GM12865 (cell line): Measurements from ENCODE around the gene LPA.
A peak's percentile ranks its signal among the peaks of the same experiment; 100 is the strongest.

Experiments
- DNase-seq: peaks from one replicate; pipeline ENCODE4 v3.0.0; 2010; ENCODE audit warnings: low read depth
- H3K4me3 ChIP-seq: 2 replicates; pipeline ENCODE4 v1.5.1; 2011; ENCODE audit warnings: mild to moderate bottlenecking, low read depth, low read length, control low read depth
- TF ChIP-seq, protein P1 (sequence below): IDR thresholded peaks from 2 replicates; pipeline ENCODE4 v1.5.1; 2011; ENCODE audit warnings: low read length, control low read depth, low read depth, inconsistent platforms; ENCODE audit not compliant: insufficient read depth; ENCODE audit errors: missing control alignments

The LPA gene

DNA sequence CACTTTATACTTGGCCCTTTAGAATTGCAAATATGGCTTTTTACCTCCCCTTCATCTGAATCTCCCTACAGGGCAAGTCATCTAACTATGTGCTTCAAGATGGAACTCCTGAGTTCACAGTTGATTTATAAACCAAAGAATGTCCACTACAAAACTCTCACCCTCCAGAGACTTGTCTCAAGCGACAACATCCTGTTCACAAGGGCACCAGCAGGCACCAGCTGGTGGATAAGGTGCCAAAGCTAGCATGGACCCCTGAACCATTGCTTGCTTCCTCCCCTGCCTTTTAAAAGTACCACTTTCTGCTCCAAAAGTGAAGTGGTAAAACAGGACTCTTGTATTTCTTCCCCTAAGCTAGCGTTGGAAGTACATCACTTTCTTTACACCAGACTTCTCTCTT lies 154.5 kb downstream of the LPA start:
- TF ChIP-seq, protein P1, sequence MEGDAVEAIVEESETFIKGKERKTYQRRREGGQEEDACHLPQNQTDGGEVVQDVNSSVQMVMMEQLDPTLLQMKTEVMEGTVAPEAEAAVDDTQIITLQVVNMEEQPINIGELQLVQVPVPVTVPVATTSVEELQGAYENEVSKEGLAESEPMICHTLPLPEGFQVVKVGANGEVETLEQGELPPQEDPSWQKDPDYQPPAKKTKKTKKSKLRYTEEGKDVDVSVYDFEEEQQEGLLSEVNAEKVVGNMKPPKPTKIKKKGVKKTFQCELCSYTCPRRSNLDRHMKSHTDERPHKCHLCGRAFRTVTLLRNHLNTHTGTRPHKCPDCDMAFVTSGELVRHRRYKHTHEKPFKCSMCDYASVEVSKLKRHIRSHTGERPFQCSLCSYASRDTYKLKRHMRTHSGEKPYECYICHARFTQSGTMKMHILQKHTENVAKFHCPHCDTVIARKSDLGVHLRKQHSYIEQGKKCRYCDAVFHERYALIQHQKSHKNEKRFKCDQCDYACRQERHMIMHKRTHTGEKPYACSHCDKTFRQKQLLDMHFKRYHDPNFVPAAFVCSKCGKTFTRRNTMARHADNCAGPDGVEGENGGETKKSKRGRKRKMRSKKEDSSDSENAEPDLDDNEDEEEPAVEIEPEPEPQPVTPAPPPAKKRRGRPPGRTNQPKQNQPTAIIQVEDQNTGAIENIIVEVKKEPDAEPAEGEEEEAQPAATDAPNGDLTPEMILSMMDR = no peak
- no peak overlapping the region for H3K4me3 ChIP-seq
- DNase-seq = no peak

DNA sequence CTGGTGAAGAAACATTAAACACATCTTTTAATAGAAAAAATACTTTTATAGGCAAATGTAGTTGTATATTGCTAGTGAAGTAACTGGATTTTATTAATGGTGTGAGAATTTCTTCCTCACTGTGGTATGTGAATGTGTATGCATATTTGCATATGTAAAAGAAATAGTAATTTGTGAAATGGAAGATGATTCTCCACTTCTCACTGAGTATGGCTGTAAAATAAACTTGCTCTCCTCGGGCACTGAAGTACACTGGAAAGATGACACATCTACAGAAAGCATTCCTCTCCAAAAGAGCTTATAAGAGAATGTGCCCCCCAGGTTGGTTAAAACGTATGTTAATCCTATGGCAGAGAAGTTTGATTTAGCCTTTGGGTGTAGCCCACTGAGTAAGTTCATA lies 155.5 kb downstream of the LPA start:
- TF ChIP-seq, protein P1 = no peak
- no peak for DNase-seq
- H3K4me3 ChIP-seq = no peak overlapping the region

- TF ChIP-seq, protein P1 = no peak
- no peak overlapping the region for H3K4me3 ChIP-seq
- DNase-seq = no peak
Observed at GRCh38 chr6:160507420-160507819, 156.7 kb downstream of the LPA start.

- H3K4me3 ChIP-seq = no peak overlapping the region
- DNase-seq = no peak
- TF ChIP-seq, protein P1 = no peak
Observed at GRCh38 chr6:160505970-160506369, 158.1 kb downstream of the LPA start.

DNA sequence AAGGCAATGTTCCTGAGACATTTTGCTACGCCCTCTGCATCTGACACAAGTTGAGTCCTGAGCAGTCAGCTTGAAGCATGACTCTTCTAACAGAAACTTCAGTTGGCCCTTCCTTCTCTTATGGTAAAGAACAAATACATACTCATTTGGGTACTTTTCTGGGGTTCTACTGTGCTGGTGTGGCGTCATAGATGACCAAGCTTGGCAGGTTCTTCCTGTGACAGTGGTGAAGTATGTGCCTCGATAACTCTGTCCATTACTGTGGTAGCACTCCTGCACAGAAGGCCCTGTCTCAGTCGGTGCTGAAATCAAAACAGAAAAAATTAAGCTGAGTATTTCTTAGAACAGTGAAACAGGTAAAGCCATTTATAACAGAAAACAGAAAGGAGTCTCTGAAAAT lies 163.4 kb downstream of the LPA start:
- peak; percentile 14 for DNase-seq
- no peak overlapping the region for H3K4me3 ChIP-seq
- TF ChIP-seq, protein P1 = no peak

- TF ChIP-seq, protein P1 = no peak
- H3K4me3 ChIP-seq = no peak overlapping the region
- DNase-seq = no peak
Observed at GRCh38 chr6:160494576-160494975, 169.5 kb downstream of the LPA start.

GRCh38 chr6:160489091-160489490 lies 175.0 kb downstream of the LPA start:
- TF ChIP-seq, protein P1 = no peak
- no peak for DNase-seq
- no peak overlapping the region for H3K4me3 ChIP-seq
